Loucy (cell line): ENCODE data around the gene ARHGAP15.

Experiments used
- H2AFZ ChIP-seq: fragments of 200-600 bp; sonication (generic); 2 replicates; pipeline ENCODE4 v1.6.0; 2016; ENCODE audit warnings: antibody characterized with exemption, mild to moderate bottlenecking, low read length, moderate library complexity
- H3F3A ChIP-seq: fragments of 200-600 bp; 2 replicates; pipeline ENCODE4 v1.6.0; 2016; ENCODE audit warnings: antibody characterized with exemption, low read depth, mild to moderate bottlenecking
- H3K27me3 ChIP-seq: fragments of 200-600 bp; sonication (generic); 2 replicates; pipeline ENCODE4 v1.6.1; 2014; ENCODE audit warnings: low read length, mild to moderate bottlenecking; ENCODE audit not compliant: insufficient read depth, poor library complexity, severe bottlenecking
- H3K36me3 ChIP-seq: fragments of 200-600 bp; sonication (generic); 2 replicates; pipeline ENCODE4 v1.6.1; 2016; ENCODE audit warnings: low read length; ENCODE audit not compliant: insufficient read depth
- H3K4me1 ChIP-seq: fragments of 200-600 bp; sonication (generic); 2 replicates; pipeline ENCODE4 v1.5.1; 2014; ENCODE audit warnings: low read length, mild to moderate bottlenecking; ENCODE audit not compliant: insufficient read depth, poor library complexity, severe bottlenecking
- H3K4me2 ChIP-seq: fragments of 200-600 bp; sonication (generic); 2 replicates; pipeline ENCODE4 v1.6.0; 2014; ENCODE audit warnings: antibody characterized with exemption, low read length, low read depth, mild to moderate bottlenecking; ENCODE audit not compliant: poor library complexity, severe bottlenecking
- H3K4me3 ChIP-seq: fragments of 200-600 bp; sonication (generic); 2 replicates; pipeline ENCODE4 v1.5.1; 2014; ENCODE audit warnings: low read length, mild to moderate bottlenecking, mixed read lengths; ENCODE audit not compliant: poor library complexity, severe bottlenecking
- H3K79me2 ChIP-seq: fragments of 200-600 bp; sonication (generic); 2 replicates; pipeline ENCODE4 v1.6.1; 2014; ENCODE audit warnings: low read length; ENCODE audit not compliant: insufficient read depth
- H3K9ac ChIP-seq: fragments of 200-600 bp; sonication (generic); 2 replicates; pipeline ENCODE4 v1.6.0; 2014; ENCODE audit warnings: mild to moderate bottlenecking, low read depth, low read length, moderate library complexity; ENCODE audit not compliant: poor library complexity, severe bottlenecking
- H3K9me2 ChIP-seq: fragments of 200-600 bp; sonication (generic); replicated peaks from 2 replicates; pipeline ENCODE4 v1.6.1; 2016; ENCODE audit warnings: low read depth, low read length, mixed read lengths
- H3K9me3 ChIP-seq: fragments of 200-600 bp; sonication (generic); 2 replicates; pipeline ENCODE4 v1.6.1; 2014; ENCODE audit warnings: mild to moderate bottlenecking, antibody characterized with exemption, low read length, low read depth; ENCODE audit not compliant: insufficient read depth
- H4K20me1 ChIP-seq: fragments of 200-600 bp; sonication (generic); 2 replicates; pipeline ENCODE4 v1.6.0; 2014; ENCODE audit warnings: antibody characterized with exemption, low read length, mild to moderate bottlenecking; ENCODE audit not compliant: insufficient read depth, poor library complexity, severe bottlenecking
- CTCF ChIP-seq: fragments of 200-600 bp; sonication (generic); conservative IDR thresholded peaks from 2 replicates; pipeline ENCODE4 v1.5.1; 2014; ENCODE audit warnings: mild to moderate bottlenecking, antibody characterized with exemption, low read length
- EZH2phosphoT487 ChIP-seq: fragments of 200-600 bp; IDR thresholded peaks from 2 replicates; pipeline ENCODE4 v1.6.1; 2018; ENCODE audit warnings: antibody characterized with exemption, mild to moderate bottlenecking, moderate library complexity, borderline replicate concordance

Gene ARHGAP15

GRCh38 chr2:143545949-143546255 is 416.7 kb downstream of the ARHGAP15 start:
- Histone ChIP-seq H3K9me2 (no peaks in the 10 kb centered on the region), H3K9ac (no peak overlapping the region), H3K27me3 (no peaks in the 10 kb centered on the region), H3K4me2 (no peak overlapping the region), H2AFZ (no peak overlapping the region), H3K36me3 (peaks cover 12% of the 10 kb centered on the region), H3K4me1 (peaks cover 7% of the 10 kb centered on the region), H3K4me3 (no peak overlapping the region), H3F3A (no peaks in the 10 kb centered on the region), H4K20me1 (no peaks in the 10 kb centered on the region), H3K79me2 (no peaks in the 10 kb centered on the region), H3K9me3 (peaks cover 5% of the 10 kb centered on the region; the same call in 1 of the 2 replicates)
- TF ChIP-seq CTCF = no peak

DNA sequence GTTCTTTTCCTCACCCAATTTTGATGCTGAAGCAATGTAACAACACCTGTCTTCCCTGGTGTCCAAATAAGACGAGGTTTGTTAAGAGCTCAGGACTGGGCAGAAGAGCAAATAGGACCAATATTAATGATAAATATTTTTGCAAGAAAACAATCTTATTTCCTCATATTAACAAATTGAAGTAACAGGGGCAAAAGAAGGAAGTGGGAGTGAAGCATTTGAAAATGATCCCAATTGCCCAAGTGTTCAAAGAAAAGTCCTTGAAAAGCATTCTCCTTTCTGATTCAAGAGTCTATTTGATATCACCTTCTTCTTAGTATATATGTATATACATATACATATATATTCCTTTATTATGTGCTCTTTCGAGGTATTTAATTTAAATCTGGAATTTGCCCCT is 418.8 kb downstream of the ARHGAP15 start:
- H3K36me3 ChIP-seq = peaks cover 5% of the 10 kb centered on the region; the same call in 1 of the 2 replicates
- H4K20me1 ChIP-seq = no peaks in the 10 kb centered on the region
- TF ChIP-seq CTCF (no peak), EZH2phosphoT487 (no peak)
- H2AFZ ChIP-seq = no peak overlapping the region
- H3K4me2 ChIP-seq = no peak overlapping the region
- H3K4me1 ChIP-seq = peaks cover 7% of the 10 kb centered on the region
- no peaks in the 10 kb centered on the region for H3F3A ChIP-seq
- H3K79me2 ChIP-seq = no peaks in the 10 kb centered on the region
- no peak overlapping the region for H3K9ac ChIP-seq
- H3K9me2 ChIP-seq = no peaks in the 10 kb centered on the region
- H3K4me3 ChIP-seq = no peak overlapping the region
- H3K9me3 ChIP-seq = no peaks in the 10 kb centered on the region
- no peaks in the 10 kb centered on the region for H3K27me3 ChIP-seq

DNA sequence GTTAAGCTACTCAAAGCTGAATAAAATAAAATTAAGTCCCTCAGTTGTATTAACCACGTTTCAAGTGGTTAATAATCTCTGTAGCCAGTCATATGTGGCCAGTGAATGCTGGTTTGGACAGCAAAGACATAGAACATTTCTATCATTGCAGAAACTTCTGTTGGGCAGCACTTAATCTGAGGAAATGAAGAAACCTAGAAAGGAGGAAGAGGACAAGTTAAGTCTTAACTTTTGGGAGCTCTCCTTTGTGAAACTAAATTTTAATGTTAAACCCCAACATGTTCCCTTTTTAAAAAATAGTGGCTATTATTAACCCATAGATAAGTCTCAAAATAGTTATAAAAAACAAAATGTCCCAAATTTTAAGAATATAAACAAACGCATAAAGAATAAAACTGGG is 421.3 kb downstream of the ARHGAP15 start:
- H3K4me3 ChIP-seq = no peak overlapping the region

More for the DNA sequence above, 421.3 kb downstream of the ARHGAP15 start:
- Histone ChIP-seq H2AFZ (no peak overlapping the region), H3K4me1 (no peaks in the 10 kb centered on the region), H3K9me2 (no peaks in the 10 kb centered on the region), H3K4me2 (no peak overlapping the region), H3F3A (no peaks in the 10 kb centered on the region), H3K27me3 (no peaks in the 10 kb centered on the region), H3K9ac (no peak overlapping the region), H3K9me3 (no peaks in the 10 kb centered on the region), H4K20me1 (no peaks in the 10 kb centered on the region), H3K36me3 (peaks cover 5% of the 10 kb centered on the region; the same call in 1 of the 2 replicates), H3K79me2 (no peaks in the 10 kb centered on the region)
- TF ChIP-seq EZH2phosphoT487 = no peak
- TF ChIP-seq CTCF = no peak
